ENCODE measurements around the gene AHR.

AHR gene

GRCh38 chr7:17298102-17298839 lies at the start of gene AHR:
Gene AHR (plus strand): TSS chr7:17298652. CDS start chr7:17299265, 613 bp downstream.
- peak; percentile 78 to 85 for DNase-seq (ENCODE audit: low read depth in 2 of 2)

DNA sequence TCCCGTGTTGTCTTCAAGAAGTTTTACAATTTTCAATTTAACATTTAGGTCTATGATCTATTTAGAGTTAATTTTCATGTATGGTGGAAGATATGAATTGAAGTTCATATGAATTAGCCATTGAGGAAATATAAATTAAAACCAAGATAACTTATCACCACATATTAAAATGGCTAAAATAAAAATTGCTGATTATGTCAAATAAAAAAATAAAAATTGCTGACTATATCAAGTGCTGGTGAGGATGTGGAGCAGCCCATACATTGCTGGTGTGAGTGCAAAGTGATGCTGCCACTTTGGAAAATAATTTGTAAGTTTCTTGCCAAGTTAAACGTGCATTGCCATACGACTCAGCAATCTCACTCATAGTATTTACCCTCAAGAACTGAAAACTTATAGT lies 44.6 kb upstream of the AHR start:
- no peak for DNase-seq (ENCODE audit: low read depth in 2 of 2)

DNA sequence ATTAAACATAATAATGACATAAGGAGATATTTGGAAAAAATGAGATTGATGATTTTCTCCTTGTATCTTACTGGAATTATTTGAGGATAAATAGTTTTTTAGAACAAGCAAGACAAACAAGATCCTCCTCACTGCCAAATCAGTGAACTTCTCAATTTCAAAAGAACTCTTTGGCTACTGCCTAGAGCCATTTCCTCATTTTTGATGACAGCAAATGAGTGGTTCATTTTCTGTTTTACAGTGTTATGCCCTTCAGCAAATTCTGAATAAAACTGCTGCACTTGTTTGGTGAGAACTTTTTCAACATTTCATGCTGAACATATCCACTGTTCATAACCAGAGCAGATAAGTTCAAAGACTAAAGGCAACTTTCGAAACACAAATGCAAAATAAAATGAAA lies 42.5 kb upstream of the AHR start:
- DNase-seq (ENCODE audit: low read depth in 2 of 2), result no peak

DNA sequence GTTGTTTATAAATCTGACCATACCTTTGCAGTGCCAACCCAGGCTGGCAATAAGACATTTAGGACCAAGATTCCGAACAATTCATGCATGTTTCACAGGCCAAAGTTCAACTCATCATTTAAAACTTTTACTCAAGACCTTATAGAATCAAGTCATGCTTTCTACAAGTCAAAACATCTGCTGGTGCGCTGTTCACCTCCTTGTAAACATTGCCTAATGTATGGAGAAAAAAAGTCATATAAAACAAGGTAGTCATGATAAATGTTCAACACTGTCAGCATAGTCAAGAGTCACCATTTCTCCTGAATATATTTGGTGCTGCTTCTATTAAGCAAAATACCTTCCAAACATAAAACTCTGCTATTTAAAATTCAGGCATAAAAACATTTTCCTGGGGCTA lies 42.1 kb upstream of the AHR start:
- DNase-seq (ENCODE audit: low read depth in 2 of 2), result no peak

GRCh38 chr7:17266565-17266964 lies 31.9 kb upstream of the AHR start:
- no peak for DNase-seq (ENCODE audit: low read depth in 2 of 2)

GRCh38 chr7:17269341-17270221 lies 28.9 kb upstream of the AHR start:
- no peak for DNase-seq (ENCODE audit: low read depth in 2 of 2)

GRCh38 chr7:17274551-17275245 lies 23.8 kb upstream of the AHR start:
- DNase-seq (ENCODE audit: low read depth in 2 of 2), result no peak

GRCh38 chr7:17275749-17276671 lies 22.4 kb upstream of the AHR start:
- DNase-seq (ENCODE audit: low read depth in 2 of 2), result no peak

- no peak for DNase-seq (ENCODE audit: low read depth in 2 of 2)
Observed at GRCh38 chr7:17279061-17279460, 19.4 kb upstream of the AHR start.

DNA sequence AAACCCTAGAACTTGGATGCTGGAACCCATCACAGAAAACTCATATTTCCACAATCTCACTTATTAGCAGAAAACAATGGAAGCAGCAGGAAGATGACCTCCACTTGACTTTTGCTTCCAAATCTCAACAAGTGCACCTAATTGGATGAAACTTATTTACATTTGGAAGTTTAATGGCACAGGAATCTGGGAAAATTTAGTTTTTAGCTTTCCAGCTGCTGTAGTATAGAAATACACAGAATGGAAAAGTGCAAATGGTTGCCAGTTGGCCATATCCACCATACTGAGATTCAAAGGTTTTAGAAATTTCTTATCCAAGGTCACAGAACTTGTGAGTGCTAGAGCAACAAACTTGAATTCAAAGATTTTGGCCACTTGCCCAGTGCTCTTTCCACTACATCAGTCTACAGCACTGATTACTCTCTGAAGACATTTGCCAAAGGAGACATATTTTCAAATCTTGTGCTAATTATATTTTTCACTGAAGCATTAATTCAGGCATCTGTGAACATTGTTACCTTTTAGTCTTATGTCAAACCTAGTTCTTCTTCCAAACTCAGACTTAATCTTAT lies 9.3 kb upstream of the AHR start:
- no peak for DNase-seq (ENCODE audit: low read depth in 2 of 2)

DNA sequence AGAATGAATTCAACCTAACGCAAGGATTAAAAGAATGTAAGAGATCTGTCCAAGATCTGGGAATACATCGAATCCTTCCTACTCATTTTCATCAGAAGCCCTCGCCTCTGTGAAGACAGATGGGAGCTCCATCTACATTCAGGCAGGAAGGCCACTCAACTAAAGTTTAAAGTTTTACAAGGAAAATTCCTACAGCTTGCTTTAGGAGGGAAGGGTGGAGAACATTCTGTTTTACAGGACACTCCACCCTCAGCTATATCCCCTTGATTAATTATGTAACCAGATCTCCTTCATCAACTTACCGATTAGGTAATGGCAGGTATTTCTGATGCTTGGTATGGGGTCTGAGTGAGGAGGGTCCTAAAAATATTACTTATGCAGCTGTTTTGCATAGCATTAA lies 5.6 kb upstream of the AHR start:
- DNase-seq (ENCODE audit: low read depth in 2 of 2), result no peak

DNA sequence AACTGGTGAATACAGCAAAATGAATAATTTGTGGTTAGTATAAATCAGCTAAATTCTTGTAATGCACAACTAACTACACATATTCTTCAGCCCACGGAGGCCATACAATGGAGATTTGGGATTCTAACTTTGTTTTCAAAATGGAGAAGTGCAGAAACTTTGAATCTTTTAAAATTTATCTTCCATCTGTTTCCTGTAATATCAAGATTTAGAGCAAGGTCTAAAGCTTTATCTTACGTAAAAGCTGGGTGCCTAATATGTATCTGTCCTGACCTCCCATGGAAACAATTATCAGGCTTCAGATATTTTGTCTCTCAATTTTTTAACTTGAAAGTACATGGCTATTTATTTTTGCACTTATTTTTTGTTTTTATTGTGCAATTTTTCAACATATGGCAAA lies 5.0 kb upstream of the AHR start:
- DNase-seq (ENCODE audit: low read depth in 2 of 2), result no peak

DNA sequence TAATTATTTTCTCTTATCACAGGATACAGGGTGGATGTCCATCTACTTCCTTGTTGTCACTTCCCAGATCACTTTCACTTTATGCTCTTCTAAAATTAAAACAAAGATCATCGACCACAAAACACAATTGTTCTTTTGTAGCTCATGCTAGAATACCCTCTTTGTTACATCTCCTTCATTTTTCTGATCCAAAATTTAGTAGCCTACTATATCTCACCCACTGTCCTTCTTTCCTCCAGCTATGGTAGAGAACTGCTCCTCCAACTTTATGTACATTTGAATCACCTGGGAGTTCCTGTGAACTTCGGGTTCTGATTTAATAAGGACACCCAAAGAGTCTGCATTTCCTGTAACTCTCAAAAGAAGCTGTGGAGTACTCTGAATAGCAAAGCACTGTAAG lies 1.2 kb upstream of the AHR start:
- no peak for DNase-seq (ENCODE audit: low read depth in 2 of 2)

- DNase-seq (ENCODE audit: low read depth in 2 of 2), result peak; percentile 11 to 39
Observed at GRCh38 chr7:17298840-17299482, 509 bp downstream of the AHR start.

DNA sequence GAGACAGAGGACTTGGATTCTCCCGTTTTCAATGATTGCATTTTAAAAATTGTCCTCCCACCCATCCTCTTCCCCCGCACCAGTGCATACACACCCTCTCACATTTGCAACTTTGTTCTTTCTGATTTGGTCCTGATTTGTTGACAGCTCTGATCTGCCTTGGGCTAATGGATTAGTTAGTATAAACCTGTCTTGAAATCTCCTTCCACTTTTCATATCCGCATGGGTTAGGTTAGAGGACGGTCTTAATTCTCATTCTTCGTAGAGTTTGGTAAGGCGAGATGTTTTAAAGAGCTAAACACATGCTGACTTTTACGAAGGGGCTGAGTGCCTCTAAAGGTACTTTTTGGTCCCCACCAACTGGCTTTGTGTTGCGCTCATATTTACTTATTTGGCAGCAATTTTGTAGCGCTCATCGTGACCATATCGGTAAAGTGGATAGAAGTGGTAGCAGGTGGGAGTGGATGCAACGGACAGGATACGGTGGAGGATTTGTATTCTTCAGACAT lies 1.1 kb downstream of the AHR start:
- no peak for DNase-seq (ENCODE audit: low read depth in 2 of 2)

DNA sequence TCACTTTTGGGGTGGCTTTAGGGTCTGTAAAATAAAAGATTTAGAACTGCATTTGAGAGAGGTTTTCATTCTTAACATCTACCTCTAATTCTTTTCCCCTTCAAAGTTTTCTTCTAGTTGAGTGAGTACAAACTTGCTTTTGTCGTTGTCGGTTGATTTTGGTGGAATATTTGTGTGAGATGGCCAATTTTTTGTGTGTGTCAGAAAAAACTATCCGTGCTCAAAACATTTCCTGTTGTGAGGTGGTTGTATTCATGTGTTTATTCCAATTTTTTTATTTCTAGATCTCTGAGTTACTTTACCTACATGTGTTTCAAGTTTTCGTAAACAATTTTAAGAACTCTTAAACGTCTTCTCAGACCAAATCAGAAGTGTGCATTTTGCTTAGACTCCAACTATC lies 1.6 kb downstream of the AHR start:
- no peak for DNase-seq (ENCODE audit: low read depth in 2 of 2)

GRCh38 chr7:17300437-17300836 lies 2.0 kb downstream of the AHR start:
- no peak for DNase-seq (ENCODE audit: low read depth in 2 of 2)

GRCh38 chr7:17301471-17302456 lies 3.3 kb downstream of the AHR start:
- DNase-seq (ENCODE audit: low read depth in 2 of 2), result peak in 1 of 2 donors; percentile 13

- no peak for DNase-seq (ENCODE audit: low read depth in 2 of 2)
Observed at GRCh38 chr7:17302575-17303142, 4.2 kb downstream of the AHR start.
